NCI-H526 treated with DMSO at 0.1 percent for 48 hours (cell line): ENCODE data around the gene PDCD6IP.
"Not testable (repeated sequence)": the region's sequence is repeated elsewhere in the genome, so short reads cannot be mapped to it uniquely, and the experiment has no call there.

Source experiments
- DNase-seq: peaks from one replicate; lab custom pipeline; 2025; lab: John Stamatoyannopoulos, UW

Gene PDCD6IP, protein sequence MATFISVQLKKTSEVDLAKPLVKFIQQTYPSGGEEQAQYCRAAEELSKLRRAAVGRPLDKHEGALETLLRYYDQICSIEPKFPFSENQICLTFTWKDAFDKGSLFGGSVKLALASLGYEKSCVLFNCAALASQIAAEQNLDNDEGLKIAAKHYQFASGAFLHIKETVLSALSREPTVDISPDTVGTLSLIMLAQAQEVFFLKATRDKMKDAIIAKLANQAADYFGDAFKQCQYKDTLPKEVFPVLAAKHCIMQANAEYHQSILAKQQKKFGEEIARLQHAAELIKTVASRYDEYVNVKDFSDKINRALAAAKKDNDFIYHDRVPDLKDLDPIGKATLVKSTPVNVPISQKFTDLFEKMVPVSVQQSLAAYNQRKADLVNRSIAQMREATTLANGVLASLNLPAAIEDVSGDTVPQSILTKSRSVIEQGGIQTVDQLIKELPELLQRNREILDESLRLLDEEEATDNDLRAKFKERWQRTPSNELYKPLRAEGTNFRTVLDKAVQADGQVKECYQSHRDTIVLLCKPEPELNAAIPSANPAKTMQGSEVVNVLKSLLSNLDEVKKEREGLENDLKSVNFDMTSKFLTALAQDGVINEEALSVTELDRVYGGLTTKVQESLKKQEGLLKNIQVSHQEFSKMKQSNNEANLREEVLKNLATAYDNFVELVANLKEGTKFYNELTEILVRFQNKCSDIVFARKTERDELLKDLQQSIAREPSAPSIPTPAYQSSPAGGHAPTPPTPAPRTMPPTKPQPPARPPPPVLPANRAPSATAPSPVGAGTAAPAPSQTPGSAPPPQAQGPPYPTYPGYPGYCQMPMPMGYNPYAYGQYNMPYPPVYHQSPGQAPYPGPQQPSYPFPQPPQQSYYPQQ

DNA sequence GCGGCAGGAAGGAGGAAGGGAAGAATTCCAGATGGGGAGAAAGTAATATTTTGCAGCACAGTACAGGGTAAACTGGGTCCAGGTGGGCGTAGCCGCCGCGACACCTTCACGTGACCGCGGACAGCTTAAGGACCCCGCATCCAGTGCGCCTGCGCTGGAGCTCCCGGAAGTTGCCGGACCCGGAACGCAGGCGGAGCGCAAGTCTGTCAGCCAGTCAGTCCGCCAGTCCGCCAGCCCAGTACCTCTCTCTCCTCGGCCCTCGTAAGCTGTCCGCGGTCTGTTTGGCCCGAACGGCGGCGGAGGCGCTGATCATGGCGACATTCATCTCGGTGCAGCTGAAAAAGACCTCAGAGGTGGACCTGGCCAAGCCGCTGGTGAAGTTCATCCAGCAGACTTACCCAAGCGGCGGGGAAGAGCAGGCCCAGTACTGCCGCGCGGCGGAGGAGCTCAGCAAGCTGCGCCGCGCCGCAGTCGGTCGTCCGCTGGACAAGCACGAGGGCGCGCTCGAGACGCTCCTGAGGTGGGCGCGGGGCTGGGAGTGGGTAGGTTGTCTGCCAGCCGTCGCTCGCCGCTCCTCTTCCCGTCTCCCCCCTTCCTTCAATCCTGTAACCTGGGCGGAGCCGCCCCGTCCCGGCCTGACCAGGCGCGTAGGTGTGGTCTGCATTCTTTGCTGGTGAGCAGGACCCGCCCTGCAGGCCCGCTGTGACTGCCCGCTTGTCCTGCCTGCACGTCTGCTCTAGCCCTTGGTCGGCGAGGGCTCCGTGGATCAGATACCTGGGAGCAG, at the start of gene PDCD6IP:
TSS of gene PDCD6IP (plus strand) at position 213 of the 784 bp plus-strand sequence. CDS start at position 312, 99 bp downstream.
- DNase-seq, result peak; percentile 90

DNA sequence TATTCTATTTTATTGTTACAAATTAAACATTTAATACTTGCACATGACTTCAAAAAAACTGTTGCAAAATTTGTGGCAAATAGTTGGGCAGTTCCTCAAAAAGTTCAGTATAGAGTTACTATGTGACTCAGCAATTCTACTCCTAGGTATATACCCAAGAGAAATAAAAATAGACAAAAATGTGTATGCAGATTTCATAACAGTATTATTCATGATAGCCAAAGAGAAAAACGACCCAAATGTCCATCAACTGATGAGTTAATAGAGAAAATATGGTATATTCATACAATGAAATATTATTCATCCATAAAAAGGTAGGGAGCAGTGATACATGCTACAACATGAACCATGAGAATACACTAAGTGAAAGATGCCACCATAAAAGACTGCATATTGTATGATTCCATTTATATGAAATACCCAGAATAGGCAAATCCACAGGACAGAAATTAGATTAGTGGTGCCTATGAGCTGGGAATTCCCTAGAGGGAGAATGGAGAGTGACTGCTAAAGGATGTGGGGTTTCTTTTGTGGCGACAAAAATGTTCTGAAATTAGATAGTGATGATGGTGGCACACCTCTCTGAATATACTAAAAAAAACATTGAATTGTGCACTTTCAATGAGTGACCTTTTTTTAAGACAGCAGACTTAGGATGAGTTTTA, 48.8 kb upstream of the PDCD6IP start:
- DNase-seq, result no peak

DNA sequence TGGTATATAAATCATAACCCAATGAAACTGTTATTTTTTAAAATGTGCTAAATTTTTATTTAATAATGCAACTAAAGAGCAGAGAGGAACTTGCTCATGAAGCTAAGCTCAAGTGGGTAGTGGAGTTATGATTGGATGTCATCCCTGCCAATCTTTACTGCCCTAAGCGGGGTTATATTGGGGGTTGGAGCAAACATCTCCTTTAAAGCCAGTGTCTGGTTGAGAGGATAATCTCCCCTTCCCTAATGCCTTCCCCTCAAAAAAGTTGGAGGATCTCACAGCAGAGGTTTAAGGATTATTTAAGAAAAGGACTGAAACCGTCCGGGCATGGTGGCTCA, 48.2 kb upstream of the PDCD6IP start:
- DNase-seq, result no peak

DNA sequence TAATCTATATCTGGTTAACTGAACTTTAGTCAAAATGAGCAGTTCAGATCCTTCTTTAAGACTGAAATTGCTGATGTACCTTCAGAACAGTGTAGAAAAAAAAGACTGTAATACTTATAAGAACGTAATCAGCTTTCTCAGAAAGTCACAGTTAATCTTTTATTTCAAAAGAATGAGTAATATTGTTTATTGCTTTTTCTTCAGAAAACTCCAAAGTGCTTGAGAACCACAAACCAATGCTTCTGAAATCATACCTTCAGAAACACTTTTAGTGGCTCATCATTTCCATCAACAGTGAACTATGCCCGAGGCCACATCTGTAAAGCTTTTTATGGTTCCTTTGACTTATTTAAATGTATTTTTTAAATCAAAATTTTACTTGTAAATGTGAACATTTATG, 47.1 kb upstream of the PDCD6IP start:
- peak; percentile 51 for DNase-seq

DNA sequence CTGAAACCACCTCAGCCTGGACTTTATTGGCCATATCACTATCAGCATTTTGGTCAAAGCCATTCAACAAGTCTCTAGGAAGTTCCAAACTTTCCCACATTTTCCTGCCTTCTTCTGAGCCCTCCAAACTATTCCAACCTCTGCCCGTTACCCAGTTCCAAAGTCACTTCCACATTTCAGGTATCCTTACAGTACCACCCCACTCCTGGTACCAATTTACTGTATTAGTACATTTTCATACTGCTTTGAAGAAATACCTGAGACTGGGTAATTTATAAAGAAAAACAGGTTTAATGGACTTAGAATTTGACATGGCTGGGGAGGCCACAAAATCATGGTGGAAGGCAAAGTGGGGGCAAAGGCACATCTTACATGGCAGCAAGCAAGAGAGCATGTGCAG, 44.0 kb upstream of the PDCD6IP start:
- not testable (repeated sequence) for DNase-seq

DNA sequence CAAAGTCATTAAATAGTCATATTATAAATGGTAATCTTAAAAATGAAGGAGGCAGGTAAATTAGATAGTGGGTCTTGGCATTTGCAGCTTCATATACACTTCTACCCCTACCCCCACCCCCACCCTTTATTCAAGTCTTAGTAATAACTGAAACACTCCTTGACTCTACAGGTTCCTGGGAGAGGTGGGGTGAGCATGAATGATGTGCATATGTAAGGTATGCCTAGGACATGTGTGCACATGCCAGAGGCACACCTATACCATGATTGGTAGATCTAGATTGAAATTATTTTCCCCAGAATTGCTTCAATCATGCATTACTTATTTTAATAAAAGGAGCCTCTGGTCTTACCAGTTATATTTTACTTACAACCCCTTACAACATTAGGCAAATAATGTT, 40.1 kb upstream of the PDCD6IP start:
- DNase-seq, result no peak

DNA sequence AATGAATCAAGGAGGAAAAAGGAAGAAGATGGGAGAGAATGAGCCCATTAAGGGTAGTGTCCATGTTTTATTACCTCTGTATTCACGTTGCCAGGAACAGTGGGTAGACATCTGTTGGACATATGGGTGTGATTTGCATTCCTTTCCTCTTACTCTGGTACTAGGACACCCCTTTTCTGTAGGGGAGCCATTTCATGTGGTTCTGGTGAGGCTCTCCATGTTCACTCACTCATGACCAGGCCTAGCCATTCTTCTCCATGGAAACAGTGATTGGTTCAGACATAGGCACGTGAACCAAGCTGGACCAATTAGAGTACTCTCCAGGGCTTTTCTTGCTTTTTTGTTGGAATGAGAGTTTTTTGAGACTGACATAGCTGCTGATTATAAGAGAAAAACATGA, 39.6 kb upstream of the PDCD6IP start:
- DNase-seq, result no peak

DNA sequence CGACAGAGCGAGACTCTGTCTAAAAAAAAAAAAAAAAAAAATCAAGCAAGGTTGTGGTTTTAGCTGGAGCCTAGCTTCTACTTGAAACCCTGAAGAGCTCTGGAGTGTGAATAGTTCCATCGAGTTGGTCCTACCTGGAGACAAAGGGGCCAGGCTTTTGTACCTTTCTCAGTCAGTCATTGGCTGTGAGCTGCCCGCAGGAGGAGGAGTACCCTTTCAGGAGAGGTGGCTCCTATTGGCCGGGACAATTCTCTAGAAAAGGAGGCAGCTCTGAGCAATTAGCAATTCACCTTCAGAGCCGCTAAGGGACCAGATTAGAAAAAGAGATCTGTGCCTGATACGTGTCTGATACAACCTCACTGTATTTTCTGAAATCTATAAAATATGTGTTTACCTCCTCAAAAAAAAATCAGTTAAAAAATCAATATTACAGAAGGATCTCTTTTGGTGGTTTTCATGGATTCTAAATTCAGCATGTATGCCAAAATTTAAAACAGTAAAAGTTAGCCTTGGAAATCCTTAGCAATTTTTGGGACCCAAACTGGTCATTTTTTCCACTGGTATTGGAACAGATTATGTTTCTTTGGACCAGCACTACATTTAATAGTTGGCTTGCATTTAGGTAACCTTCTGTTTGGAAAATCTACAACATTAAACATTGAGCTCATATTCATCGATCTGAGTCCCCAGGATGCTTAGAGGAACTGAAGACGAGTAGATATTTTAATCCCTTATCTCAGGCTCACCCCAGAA, 29.7 kb upstream of the PDCD6IP start:
- DNase-seq, result no peak

DNA sequence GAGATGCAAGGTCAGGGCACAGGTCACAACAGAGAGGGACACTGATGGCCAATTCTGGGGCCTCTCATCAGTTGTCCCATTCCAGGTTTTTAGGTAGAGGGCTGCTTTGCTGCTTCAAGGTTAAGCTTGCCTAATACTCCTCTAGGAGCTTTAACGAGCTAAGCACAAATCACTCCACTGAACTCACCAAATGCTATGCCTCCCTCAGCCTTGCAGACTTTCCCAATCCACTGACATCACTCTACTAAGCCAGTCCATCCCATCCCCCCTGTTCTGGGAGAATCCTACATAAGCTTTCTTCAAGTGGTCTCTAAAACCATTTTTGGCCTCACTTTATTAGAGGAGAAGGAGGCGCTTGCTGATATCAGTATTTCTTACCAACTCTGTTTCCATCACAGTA, 24.8 kb upstream of the PDCD6IP start:
- no peak for DNase-seq

DNA sequence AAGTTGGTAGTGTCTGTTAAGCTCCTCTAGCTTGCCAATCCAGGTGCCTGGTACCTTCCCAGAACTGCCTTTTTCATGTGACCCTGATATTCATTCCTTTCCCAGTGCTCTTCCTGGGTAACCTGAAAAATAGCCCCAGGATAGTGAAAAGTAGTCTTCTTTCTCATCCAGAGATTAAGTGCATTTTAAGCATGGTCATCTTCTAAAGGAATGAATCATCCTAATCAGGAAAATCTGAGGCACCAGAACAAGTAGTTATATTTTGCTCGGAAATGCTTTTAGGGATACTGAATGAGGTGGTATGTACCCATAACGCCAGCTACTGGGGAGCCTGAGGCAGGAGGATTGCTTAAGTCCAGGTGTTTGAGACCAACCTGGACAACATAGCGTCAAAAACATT, 23.1 kb upstream of the PDCD6IP start:
- DNase-seq, result no peak

DNA sequence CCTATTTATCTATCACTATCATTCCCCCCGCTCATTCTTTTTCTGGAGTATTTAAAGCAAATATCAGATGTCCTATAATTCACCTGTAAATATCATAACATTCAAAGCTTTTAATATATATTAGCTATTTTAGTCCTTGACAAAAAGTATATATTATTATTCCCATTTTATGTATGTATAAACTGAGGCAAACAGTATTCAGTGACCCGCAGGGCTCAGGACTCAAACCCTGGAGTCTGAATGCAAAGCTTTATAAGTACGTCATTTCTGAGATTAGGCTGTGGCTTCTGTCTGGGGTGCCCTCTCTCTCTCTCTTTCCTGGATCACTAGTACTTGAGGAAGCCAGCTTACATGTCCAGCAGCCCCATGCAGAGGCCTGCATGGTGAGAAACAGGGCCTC, 20.4 kb upstream of the PDCD6IP start:
- DNase-seq, result no peak

DNA sequence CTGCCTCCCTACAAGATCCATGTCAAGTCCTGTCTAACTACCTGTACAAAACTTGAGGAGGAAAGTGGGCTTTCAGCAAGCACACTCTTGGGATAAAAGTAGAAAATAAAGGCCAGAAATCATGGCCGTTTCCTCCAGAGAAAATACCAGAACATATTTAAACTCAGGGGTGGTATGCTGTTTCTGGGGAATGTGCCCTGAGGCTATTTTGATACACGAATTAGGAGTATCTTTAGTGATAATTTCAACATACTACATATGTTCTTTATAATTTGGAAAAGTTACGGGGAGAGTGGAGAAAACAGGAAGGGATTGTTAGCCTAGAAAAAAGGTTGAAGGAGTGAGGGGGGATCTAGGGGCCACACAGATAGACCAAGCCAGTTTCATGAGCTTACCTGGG, 18.7 kb upstream of the PDCD6IP start:
- no peak for DNase-seq

DNA sequence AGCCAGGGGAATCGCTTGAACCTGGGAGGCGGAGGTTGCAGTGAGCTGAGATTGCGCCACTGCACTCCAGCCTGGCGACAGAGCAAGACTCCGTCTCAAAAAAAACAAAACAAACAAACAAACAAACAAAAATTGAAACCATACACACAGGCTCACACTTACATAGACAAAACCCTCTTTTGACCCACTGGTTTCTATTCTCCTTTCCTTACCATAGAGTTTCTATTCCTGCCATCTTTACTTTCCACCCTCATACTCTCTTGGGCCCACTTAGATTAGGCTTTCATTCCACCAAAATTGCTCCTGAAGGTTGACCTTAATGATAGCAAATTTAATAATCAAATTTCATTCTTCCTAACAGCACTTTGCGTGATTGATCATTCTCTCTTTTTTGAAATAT, 17.0 kb upstream of the PDCD6IP start:
- not testable (repeated sequence) for DNase-seq

DNA sequence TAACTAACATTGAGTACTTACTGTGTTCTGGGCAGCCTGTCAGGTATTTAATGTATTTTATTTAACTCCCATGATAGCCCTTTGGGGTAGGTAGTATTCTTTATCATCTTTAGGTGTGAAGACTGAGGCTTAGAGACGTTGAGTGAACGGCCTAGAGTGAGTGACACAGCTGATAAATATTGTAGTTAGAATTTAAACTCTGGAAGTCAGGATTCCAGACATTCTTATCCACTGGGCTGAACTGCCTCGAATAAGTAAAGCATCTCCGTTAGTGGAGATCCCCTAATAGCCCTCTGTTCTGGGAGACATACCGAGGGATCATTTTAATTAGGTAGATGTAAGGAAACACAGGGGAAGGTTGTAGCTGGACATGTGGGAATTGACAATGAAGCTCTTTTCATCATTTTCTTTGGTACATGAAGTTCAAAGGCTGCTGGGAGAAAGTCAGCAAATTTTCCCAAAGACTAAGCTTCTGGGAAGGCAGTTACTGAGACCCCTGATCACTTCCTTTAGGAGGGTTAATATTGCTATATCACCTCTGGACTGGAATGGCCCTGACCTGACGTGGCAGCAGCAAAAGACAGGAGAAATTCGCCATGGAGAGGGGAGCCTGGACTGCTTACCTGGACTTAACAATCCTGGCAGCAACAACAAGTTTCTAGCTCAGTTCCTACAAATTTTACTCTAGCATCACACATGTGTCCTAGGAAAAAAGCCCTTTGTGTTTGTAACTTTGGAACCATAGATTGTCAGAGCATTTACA, 11.7 kb upstream of the PDCD6IP start:
- DNase-seq, result no peak

DNA sequence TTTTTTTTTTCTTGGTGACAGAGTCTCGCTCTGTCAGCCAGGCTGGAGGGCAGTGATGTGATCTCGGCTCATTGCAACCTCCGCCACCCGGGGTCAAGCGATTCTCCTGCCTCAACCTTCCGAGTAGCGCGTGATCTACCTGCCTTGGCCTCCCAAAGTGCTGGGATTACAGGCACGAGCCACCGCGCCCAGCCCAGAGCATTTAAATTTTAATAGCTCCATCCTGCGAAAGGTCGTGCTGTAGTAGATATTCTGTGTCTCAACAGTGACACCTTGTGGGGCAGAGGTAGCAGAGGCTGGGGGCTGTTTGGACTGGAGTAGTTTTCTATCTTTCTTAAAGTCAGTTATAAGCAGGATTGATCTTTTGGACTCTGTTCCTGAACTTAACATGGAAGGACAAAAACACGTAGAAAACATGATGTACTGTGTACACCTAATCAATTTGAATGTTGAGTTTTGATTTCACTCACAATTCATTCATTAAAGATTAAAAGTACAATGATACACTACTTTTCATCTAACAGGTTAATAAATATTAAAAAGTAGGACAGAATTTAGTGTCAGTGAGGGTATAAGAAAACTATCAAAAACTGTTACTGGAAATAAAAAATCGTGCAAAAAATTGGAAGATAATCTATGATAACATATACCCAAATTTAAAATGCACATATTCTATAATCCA, 11.0 kb upstream of the PDCD6IP start:
- DNase-seq, result peak; percentile 80

DNA sequence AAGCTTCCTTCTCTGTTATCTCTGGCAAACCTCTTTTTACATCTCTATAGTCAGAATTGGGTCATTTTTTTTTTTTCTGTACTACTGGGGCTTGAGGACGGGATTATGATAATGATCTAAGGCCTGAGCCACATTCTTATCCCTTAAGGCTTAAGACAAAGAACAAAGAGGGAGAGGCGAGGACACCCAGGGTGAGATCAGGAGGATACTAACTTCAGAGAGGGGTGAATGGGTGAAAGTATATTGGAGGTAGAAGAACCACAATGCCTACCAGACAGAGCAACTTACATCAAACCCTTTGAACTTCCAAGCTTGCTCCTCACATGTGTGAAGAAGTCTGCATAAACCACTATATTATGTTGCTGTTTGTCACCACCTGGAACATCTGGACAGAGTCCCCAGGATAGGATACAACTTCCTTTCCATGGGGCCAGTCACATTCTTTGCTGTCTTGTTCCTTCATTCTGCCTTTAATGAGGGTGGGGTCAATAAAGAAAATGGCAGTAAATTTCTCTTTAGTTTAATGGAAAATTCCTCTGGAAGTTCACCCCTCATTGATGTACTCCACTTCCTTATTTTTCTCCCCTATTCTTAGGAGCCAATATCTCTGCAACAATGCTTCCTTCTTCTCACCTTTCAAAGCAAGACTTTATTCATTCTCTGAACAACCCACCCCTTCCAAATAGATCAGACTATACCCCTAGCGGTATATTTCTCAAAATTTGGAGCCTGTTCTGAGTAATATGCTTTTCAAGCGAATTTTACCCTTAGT, 9.1 kb upstream of the PDCD6IP start:
- no peak for DNase-seq

DNA sequence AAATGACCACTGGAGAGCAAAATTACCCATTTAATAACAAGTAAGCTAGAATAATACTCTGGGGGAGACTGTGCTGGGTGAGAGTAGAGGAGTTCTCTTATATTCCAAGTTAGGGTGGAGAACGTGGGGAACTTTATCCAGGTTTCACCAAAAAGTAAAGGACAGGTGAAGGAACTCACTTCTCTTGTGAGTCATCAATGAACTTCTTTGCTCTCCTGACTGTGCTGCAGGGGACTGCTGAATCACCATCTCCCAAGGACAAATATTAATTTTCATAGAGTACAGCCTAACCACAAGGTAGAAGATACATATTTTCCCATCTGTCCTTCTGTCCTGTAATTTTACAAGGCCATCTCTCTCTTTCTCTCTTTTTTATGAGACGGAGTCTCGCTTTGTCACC, 8.3 kb upstream of the PDCD6IP start:
- no peak for DNase-seq

DNA sequence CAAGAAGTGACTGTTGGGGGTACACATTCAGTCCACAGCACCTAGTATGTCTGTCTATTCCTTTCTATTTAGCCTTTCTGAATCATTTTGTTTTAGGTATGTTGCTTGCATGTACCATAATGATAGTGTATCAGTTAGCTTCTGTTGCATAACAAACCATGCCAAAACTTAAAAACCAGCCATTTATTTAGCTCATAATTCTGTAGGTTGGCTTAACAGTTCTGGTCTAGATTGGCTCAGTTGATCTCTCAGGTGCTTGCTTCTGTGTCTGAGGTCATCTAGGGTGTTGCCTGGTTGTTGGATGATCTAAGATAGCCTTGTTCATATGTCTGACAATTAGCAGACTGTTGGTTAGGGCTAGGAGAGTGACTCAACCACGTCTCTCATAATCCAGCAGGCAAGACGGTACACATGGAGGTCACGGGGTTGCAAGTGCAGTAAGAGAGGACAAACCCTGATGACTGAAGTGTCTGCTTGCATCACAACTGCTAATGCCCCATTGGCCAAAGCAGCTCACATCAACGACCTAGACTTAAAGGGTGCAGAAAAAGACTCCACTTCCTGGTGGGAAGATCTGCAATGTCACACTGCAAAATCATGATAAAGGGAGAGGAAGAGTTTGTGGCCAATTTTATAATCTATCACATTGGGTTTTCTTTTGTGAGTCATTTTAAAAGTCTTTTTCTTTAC, 6.8 kb upstream of the PDCD6IP start:
- no peak for DNase-seq
